ENCODE results near the gene ZYX.

GRCh38 chr7:143351060-143351459 is 30.1 kb upstream of the ZYX start:
- TF ChIP-seq EZH2 (IDR thresholded peaks at IDR 0.05; ENCODE audit: low read length) (no peak), CTCF (optimal IDR thresholded peaks at IDR 0.05 in 1 of 3, IDR thresholded peaks at IDR 0.05 in 1 of 3, conservative IDR thresholded peaks at IDR 0.05 in 1 of 3; ENCODE audit: extremely low read depth in 1 of 3, insufficient read depth in 2 of 3, low read length in 3 of 3) (no peak)
